Thyroid gland (tissue), 4 donors: ENCODE measurements around the gene CEACAM1.
"Not testable (repeated sequence)": the region's sequence is repeated elsewhere in the genome, so short reads cannot be mapped to it uniquely, and the experiment has no call there.

Experiments
- CTCF ChIP-seq, 6 experiments: fragments of 200-600 bp in 3 of 6; fragments of 450-650 bp in 3 of 6; sonication (generic) in 3 of 6; IDR thresholded peaks; one replicate each; pipeline ENCODE4 v1.5.1; 2016 to 2019; ENCODE audit warnings: antibody characterized with exemption in 6 of 6, mild to moderate bottlenecking in 2 of 6, inconsistent platforms in 1 of 6, moderate library complexity in 1 of 6
- POLR2A ChIP-seq, 2 donors: fragments of 450-650 bp; IDR thresholded peaks; one replicate each; pipeline ENCODE4 v1.6.1; 2017; ENCODE audit warnings: antibody characterized with exemption in 2 of 2, mild to moderate bottlenecking in 2 of 2, moderate library complexity in 1 of 2

GRCh38 chr19:42461231-42461630 is 67.0 kb downstream of the CEACAM1 start:
- TF ChIP-seq CTCF, POLR2A (IDR thresholded peaks at IDR 0.05): not testable (repeated sequence)
